SK-N-SH (cell line): ENCODE data around the gene NSUN2.
"Not testable (repeated sequence)": the region's sequence is repeated elsewhere in the genome, so short reads cannot be mapped to it uniquely, and the experiment has no call there.

ENCODE experiments used
- CTCF ChIP-seq: fragments of 200-600 bp; sonication (generic); IDR thresholded peaks from 2 replicates; pipeline ENCODE4 v1.6.1; 2017; ENCODE audit warnings: antibody characterized with exemption, mild to moderate bottlenecking, moderate library complexity
- EZH2phosphoT487 ChIP-seq: fragments of 200-600 bp; sonication (generic); IDR thresholded peaks from 2 replicates; pipeline ENCODE4 v1.6.1; 2017; ENCODE audit warnings: low read depth, mixed run types, mild to moderate bottlenecking, antibody characterized with exemption, moderate library complexity, borderline replicate concordance
- FOSL2 ChIP-seq: IDR thresholded peaks from 2 replicates; pipeline ENCODE4 v1.4.0; 2012; ENCODE audit warnings: low read depth, mild to moderate bottlenecking, moderate library complexity, borderline replicate concordance
- GABPA ChIP-seq: IDR thresholded peaks from 2 replicates; pipeline ENCODE4 v1.4.0; 2012; ENCODE audit warnings: low read depth, mild to moderate bottlenecking
- MAX ChIP-seq: IDR thresholded peaks from 2 replicates; pipeline ENCODE4 v1.4.0; 2012; ENCODE audit warnings: low read depth
- MXI1 ChIP-seq: IDR thresholded peaks from 2 replicates; pipeline ENCODE4 v1.6.1; 2012; ENCODE audit warnings: mild to moderate bottlenecking, low read depth, low read length, improper control_type of control experiment
- POLR2AphosphoS5 ChIP-seq: IDR thresholded peaks from 2 replicates; pipeline ENCODE4 v1.6.1; 2012; ENCODE audit warnings: low read depth, low read length
- RAD21 ChIP-seq: IDR thresholded peaks from 2 replicates; pipeline ENCODE4 v1.6.1; 2012; ENCODE audit warnings: mild to moderate bottlenecking, low read length
- RFX5 ChIP-seq: IDR thresholded peaks from 2 replicates; pipeline ENCODE4 v1.6.1; 2012; ENCODE audit warnings: mild to moderate bottlenecking, improper control_type of control experiment, low read length
- SIN3A ChIP-seq: IDR thresholded peaks from 2 replicates; pipeline ENCODE4 v1.6.1; 2012; ENCODE audit warnings: low read depth, mild to moderate bottlenecking, low read length, moderate library complexity, borderline replicate concordance
- TCF12 ChIP-seq: IDR thresholded peaks from 2 replicates; pipeline ENCODE4 v1.4.0; 2012
- USF2 ChIP-seq: fragments of 150-350 bp; IDR thresholded peaks from 2 replicates; pipeline ENCODE4 v1.6.1; 2017; ENCODE audit warnings: antibody characterized with exemption, low read length, low read depth, borderline replicate concordance

GRCh38 chr5:6571607-6572006, 61.2 kb downstream of the NSUN2 start:
- not testable (repeated sequence) for TF ChIP-seq CTCF, EZH2phosphoT487, SIN3A, USF2, GABPA, POLR2AphosphoS5, RFX5, FOSL2, RAD21, MXI1, TCF12, MAX
